Neuronal stem cell (in vitro differentiated cells): Measurements from ENCODE around the gene IL1A.
A peak's percentile ranks its signal among the peaks of the same experiment; 100 is the strongest.

Source experiments
- DNase-seq: peaks from one replicate; pipeline ENCODE4 v3.0.0-alpha.2; 2013; ENCODE audit warnings: low spot score
- H2AFZ ChIP-seq: one replicate; pipeline ENCODE4 v1.6.1; 2013; ENCODE audit warnings: mild to moderate bottlenecking, low read length, inconsistent platforms
- H2AK5ac ChIP-seq: 2 replicates; pipeline ENCODE4 v1.6.1; 2013; ENCODE audit warnings: low read depth, mild to moderate bottlenecking, inconsistent platforms, low read length, moderate library complexity, mixed read lengths
- H2BK120ac ChIP-seq: 2 replicates; pipeline ENCODE4 v1.6.1; 2013; ENCODE audit warnings: low read depth, mild to moderate bottlenecking, inconsistent platforms, low read length, moderate library complexity, mixed read lengths
- H2BK12ac ChIP-seq: one replicate; pipeline ENCODE4 v1.6.1; 2013; ENCODE audit warnings: low read length, inconsistent platforms
- H2BK15ac ChIP-seq: 2 replicates; pipeline ENCODE4 v1.6.1; 2013; ENCODE audit warnings: mild to moderate bottlenecking, low read length, inconsistent platforms, mixed read lengths
- H2BK5ac ChIP-seq: one replicate; pipeline ENCODE4 v1.6.1; 2013; ENCODE audit warnings: inconsistent platforms, mild to moderate bottlenecking, low read length, moderate library complexity
- H3K14ac ChIP-seq: one replicate; pipeline ENCODE4 v1.6.1; 2013; ENCODE audit warnings: low read length, inconsistent platforms
- H3K18ac ChIP-seq: 2 replicates; pipeline ENCODE4 v1.6.1; 2013; ENCODE audit warnings: low read length, inconsistent platforms
- H3K23ac ChIP-seq: 2 replicates; pipeline ENCODE4 v1.6.1; 2013; ENCODE audit warnings: low read depth, mild to moderate bottlenecking, mixed read lengths, low read length, inconsistent platforms; ENCODE audit not compliant: poor library complexity
- H3K27ac ChIP-seq: replicated peaks from 3 replicates; pipeline ENCODE4 v1.5.1; 2013; ENCODE audit warnings: low read length, inconsistent platforms
- H3K27me3 ChIP-seq, 3 experiments: 2 replicates each; pipeline ENCODE4 v1.6.1; 2013; ENCODE audit warnings: low read length in 3 of 3, mild to moderate bottlenecking in 2 of 3, inconsistent platforms in 1 of 3, low read depth in 1 of 3, mixed read lengths in 1 of 3, moderate library complexity in 1 of 3; ENCODE audit not compliant: control insufficient read depth in 3 of 3, insufficient read depth in 3 of 3
- H3K36me3 ChIP-seq, 2 donors: replicated peaks in 1 of 2; 2 replicates each; pipeline ENCODE4 v1.6.1; 2013; ENCODE audit warnings: low read length in 2 of 2; ENCODE audit not compliant: control insufficient read depth in 2 of 2, insufficient read depth in 2 of 2
- H3K4ac ChIP-seq: 2 replicates; pipeline ENCODE4 v1.6.1; 2013; ENCODE audit warnings: inconsistent platforms, mild to moderate bottlenecking, low read length, moderate library complexity
- H3K4me1 ChIP-seq, 2 donors: 1 replicate in 1 of 2; 2 replicates in 1 of 2; pipeline ENCODE4 v1.6.1; 2013; ENCODE audit warnings: low read length in 2 of 2, low read depth in 1 of 2; ENCODE audit not compliant: control insufficient read depth in 2 of 2, insufficient read depth in 1 of 2
- H3K4me2 ChIP-seq: one replicate; pipeline ENCODE4 v1.6.1; 2013; ENCODE audit warnings: mild to moderate bottlenecking, low read length, inconsistent platforms; ENCODE audit not compliant: insufficient read depth, poor library complexity, severe bottlenecking
- H3K4me3 ChIP-seq, 2 donors: 2 replicates each; pipeline ENCODE4 v1.5.1; 2013; ENCODE audit warnings: low read length in 2 of 2, mild to moderate bottlenecking in 2 of 2, inconsistent platforms in 1 of 2, moderate library complexity in 1 of 2
- H3K79me1 ChIP-seq: one replicate; pipeline ENCODE4 v1.6.1; 2013; ENCODE audit warnings: low read depth, mild to moderate bottlenecking, inconsistent platforms, low read length, moderate library complexity
- H3K9ac ChIP-seq: one replicate; pipeline ENCODE4 v1.6.1; 2013; ENCODE audit warnings: mild to moderate bottlenecking, low read depth, low read length, inconsistent platforms; ENCODE audit not compliant: poor library complexity
- H3K9me3 ChIP-seq, 2 donors: replicated peaks in 1 of 2; 2 replicates each; pipeline versions ENCODE3 to v1.6.1; 2013; ENCODE audit warnings: low read length in 2 of 2, mild to moderate bottlenecking in 2 of 2, inconsistent platforms in 1 of 2, low read depth in 1 of 2, mixed read lengths in 1 of 2, moderate library complexity in 1 of 2; ENCODE audit not compliant: control insufficient read depth in 2 of 2, insufficient read depth in 1 of 2
- H4K8ac ChIP-seq: one replicate; pipeline ENCODE4 v1.6.1; 2013; ENCODE audit warnings: low read depth, mild to moderate bottlenecking, inconsistent platforms, low read length, moderate library complexity
- H4K91ac ChIP-seq: one replicate; pipeline ENCODE4 v1.6.1; 2013; ENCODE audit warnings: low read length, low read depth, mild to moderate bottlenecking, inconsistent platforms; ENCODE audit not compliant: poor library complexity
- WGBS, 2 donors: extraction: QIAGEN DNeasy Blood & Tissue Kit; methylation state at CpG; one replicate each; pipeline ENCODE4 v1.1.7; 2013; ENCODE audit warnings: missing lambda C conversion rate in 2 of 2, mixed read lengths in 1 of 2; ENCODE audit not compliant: insufficient read length in 2 of 2, insufficient replicate concordance in 1 of 2; ENCODE audit errors: extremely low coverage in 2 of 2; 5-methylcytosine and 5-hydroxymethylcytosine counted together

Gene IL1A

DNA sequence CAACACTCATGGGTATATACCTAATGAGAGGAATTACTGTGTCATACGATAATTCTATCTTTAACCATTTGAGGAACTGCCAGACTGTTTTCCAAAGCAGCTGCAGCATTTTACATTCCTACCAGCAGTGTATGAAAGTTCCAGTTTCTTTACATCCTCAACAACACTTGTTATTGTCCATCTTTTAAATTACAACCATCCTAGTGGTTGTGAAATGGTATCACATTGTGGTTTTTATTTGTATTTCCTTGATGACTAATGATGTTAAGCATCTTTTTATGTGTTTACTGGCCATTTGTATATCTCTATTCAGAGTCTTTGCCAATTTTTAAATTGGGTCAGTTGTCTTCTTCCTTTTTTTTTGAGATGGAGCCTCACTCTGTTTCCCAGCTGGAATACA, 15.9 kb downstream of the IL1A start:
- no CpG with 5 or more reads among the region's 1 CpG for WGBS, 2 donors
- H2BK12ac ChIP-seq: no peak overlapping the region

DNA sequence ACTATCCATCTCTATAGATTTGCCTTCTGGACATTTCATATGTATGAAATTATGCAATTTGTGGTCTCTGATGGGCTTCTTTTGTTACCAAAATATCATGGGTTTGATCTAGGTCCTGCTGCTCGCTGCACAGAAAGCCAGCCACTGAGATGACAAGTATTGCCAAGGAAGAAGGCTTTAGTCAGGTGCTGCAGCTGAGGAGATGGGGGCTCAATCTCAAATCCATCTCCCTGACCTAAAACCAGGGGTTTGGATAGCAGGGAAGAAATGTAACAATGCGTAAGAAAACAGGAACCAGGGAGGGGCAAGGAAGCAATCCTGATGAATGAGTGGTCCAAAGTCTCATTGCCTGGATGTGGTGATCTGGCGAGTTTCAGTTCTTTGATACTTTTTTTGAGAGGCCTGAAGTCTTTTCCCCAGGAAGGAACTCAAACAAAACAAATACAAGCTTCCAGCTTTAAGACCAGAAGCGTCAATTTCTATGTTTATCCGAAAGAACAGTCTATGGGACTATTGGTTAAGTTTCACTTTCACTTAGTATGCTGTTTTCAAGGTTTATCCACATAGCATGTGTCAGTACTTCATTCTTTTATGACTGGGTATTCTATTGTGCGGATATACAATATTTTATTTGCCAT, 16.5 kb downstream of the IL1A start:
- H3K23ac ChIP-seq: no peak overlapping the region
- no peak overlapping the region for H3K27ac ChIP-seq
- no peaks in the 10 kb centered on the region for H3K9me3 ChIP-seq
- H3K79me1 ChIP-seq: peaks cover 2% of the 10 kb centered on the region
- H3K14ac ChIP-seq: no peak overlapping the region
- WGBS, 2 donors: no CpG with 5 or more reads among the region's 6 CpGs
- no peak overlapping the region for H3K4ac ChIP-seq
- H3K36me3 ChIP-seq: no peaks in the 10 kb centered on the region
- no peak for DNase-seq
- no peak overlapping the region for H3K9ac ChIP-seq
- H4K91ac ChIP-seq: no peak overlapping the region
- H2BK15ac ChIP-seq: no peak overlapping the region
- no peak overlapping the region for H3K4me2 ChIP-seq
- H3K18ac ChIP-seq: no peak overlapping the region
- no peaks in the 10 kb centered on the region for H3K27me3 ChIP-seq
- peaks cover 0 to 4% of the 10 kb centered on the region in 2 donors for H3K4me1 ChIP-seq
- H2BK12ac ChIP-seq: no peak overlapping the region
- no peak overlapping the region for H2AFZ ChIP-seq
- no peak overlapping the region for H4K8ac ChIP-seq
- H3K4me3 ChIP-seq: no peak overlapping the region
- H2AK5ac ChIP-seq: no peak overlapping the region
- H2BK120ac ChIP-seq: no peak overlapping the region
- no peak overlapping the region for H2BK5ac ChIP-seq

More for the DNA sequence above, 15.9 kb downstream of the IL1A start:
- H3K79me1 ChIP-seq: peaks cover 2% of the 10 kb centered on the region
- no peak overlapping the region for H3K4me2 ChIP-seq
- no peak overlapping the region for H2BK5ac ChIP-seq
- no peak overlapping the region for H3K18ac ChIP-seq
- H2AK5ac ChIP-seq: no peak overlapping the region
- H2BK15ac ChIP-seq: no peak overlapping the region
- no peak overlapping the region for H3K14ac ChIP-seq
- no peak overlapping the region for H4K91ac ChIP-seq
- H2AFZ ChIP-seq: no peak overlapping the region
- H3K4ac ChIP-seq: no peak overlapping the region
- H2BK120ac ChIP-seq: no peak overlapping the region
- no peak for DNase-seq
- H3K27ac ChIP-seq: no peak overlapping the region
- no peaks in the 10 kb centered on the region for H3K4me1 ChIP-seq
- no peaks in the 10 kb centered on the region for H3K9me3 ChIP-seq
- H3K23ac ChIP-seq: no peak overlapping the region
- no peak overlapping the region for H3K4me3 ChIP-seq
- H3K36me3 ChIP-seq: no peaks in the 10 kb centered on the region
- no peaks in the 10 kb centered on the region for H3K27me3 ChIP-seq
- H4K8ac ChIP-seq: no peak overlapping the region
- no peak overlapping the region for H3K9ac ChIP-seq

DNA sequence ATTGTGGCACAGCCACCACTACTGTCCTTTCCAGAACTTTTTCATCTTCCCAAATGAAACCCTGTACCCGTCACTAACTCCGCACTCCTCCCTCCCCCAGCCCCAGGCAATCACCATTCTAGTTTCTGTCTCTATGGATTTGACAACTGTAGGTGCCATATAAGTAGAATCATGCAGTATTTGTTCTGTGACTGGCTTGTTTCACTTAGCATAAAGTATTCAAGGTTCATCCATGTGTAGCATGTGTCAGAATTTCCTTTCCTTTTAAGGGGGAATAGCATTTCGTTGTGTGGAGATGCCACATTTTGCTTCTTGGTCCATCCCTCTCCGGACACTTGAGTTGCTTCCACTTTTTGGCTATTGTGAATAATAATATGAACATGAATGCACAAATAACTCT, 19.0 kb downstream of the IL1A start:
- no peak overlapping the region for H4K91ac ChIP-seq
- no peak overlapping the region for H2BK15ac ChIP-seq
- H2BK120ac ChIP-seq: no peak overlapping the region
- no peak overlapping the region for H3K4ac ChIP-seq
- H3K27ac ChIP-seq: no peak overlapping the region
- H2AK5ac ChIP-seq: no peak overlapping the region
- peaks cover 2 to 22% of the 10 kb centered on the region in 2 donors for H3K36me3 ChIP-seq
- H2AFZ ChIP-seq: peak overlapping the region; percentile 97
- no peak overlapping the region for H3K18ac ChIP-seq
- H3K14ac ChIP-seq: no peak overlapping the region
- no peak overlapping the region for H3K4me2 ChIP-seq
- no peak overlapping the region for H2BK5ac ChIP-seq
- peaks cover 0 to 5% of the 10 kb centered on the region in 2 donors for H3K4me1 ChIP-seq
- H3K9me3 ChIP-seq: no peaks in the 10 kb centered on the region
- no peak overlapping the region for H3K23ac ChIP-seq
- H3K4me3 ChIP-seq: peak overlapping the region in 1 of 2 donors; percentile 91
- no peak for DNase-seq
- WGBS, 2 donors: no CpG with 5 or more reads among the region's 4 CpGs
- no peak overlapping the region for H4K8ac ChIP-seq
- H3K27me3 ChIP-seq: no peaks in the 10 kb centered on the region
- H3K9ac ChIP-seq: no peak overlapping the region
- no peak overlapping the region for H2BK12ac ChIP-seq
- H3K79me1 ChIP-seq: peaks cover 2% of the 10 kb centered on the region

DNA sequence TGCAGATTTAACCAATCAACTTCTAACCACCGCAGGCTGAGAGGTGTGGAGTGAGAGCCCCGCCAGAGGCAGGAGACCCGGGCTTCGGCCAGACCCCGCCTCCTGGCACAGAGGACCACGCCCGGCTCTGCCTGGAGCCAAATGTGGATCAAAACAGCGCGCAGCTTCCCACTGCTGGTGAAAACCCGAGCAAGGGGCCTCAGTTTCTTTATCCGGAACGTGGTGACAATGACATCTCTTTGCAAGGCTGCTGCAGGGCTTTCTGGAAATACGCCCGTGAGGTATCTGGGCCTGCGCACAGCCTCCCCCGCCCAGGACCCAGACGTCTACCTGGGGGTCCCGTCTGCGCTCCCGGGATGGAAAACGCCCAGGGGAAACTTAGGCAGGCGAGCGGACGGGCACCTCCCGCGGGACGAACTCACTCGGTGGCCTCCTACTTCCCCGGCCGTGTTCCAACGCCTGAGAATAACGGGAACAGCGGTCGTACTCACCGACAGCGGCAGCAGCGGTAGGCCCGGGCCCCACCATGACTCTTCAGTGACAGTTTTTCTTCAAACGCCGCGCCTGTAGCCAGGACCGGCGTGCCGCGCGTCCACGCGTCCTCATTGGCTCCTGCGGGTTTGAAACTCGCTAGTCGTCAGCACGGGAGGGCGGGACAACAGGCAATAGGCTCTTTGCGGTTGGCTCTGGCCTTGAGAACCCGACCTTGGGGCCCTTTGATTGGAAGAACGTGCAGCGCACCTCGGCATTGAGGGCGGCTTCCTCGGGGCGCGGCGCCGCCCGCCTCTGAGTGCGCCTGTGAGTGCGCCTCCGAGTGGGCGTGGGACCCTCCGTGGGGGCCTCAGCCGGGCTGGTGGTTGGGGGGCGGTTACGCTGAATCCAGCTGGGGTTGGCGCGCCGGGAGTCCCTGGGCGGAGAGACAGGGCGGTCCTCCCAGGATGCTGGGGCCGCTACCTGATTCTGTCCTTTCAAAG, 19.9 kb downstream of the IL1A start, which contains the start of gene CKAP2L:
CKAP2L (minus strand) TSS at position 539 of the 974 bp plus-strand sequence; CDS start at position 528, 11 bp downstream.
- Histone ChIP-seq H4K91ac (no peak within 1 kb of the TSS), H3K4me1 (peaks cover 0 to 5% of the 10 kb centered on the region in 2 donors), H3K36me3 (peaks cover 5 to 31% of the 10 kb centered on the region in 2 donors), H3K4ac (no peak within 1 kb of the TSS), H2BK120ac (no peak within 1 kb of the TSS), H2AFZ (peak within 1 kb of the TSS; percentile 97), H3K23ac (no peak within 1 kb of the TSS), H3K79me1 (peaks cover 2% of the 10 kb centered on the region), H3K27ac (peak within 1 kb of the TSS; percentile 78), H4K8ac (no peak within 1 kb of the TSS), H3K27me3 (no peaks in the 10 kb centered on the region), H3K4me2 (peak within 1 kb of the TSS; percentile 72), H3K14ac (no peak within 1 kb of the TSS), H3K9ac (peak within 1 kb of the TSS; percentile 90), H2AK5ac (no peak within 1 kb of the TSS), H2BK12ac (no peak within 1 kb of the TSS), H2BK15ac (no peak within 1 kb of the TSS), H3K9me3 (no peaks in the 10 kb centered on the region), H3K18ac (peak within 1 kb of the TSS; percentile 69), H2BK5ac (peak within 1 kb of the TSS; percentile 58), H3K4me3 (peak within 1 kb of the TSS; percentile 91 to 98)
- peak; percentile 94 for DNase-seq
- WGBS, 2 donors: no CpG with 5 or more reads among the region's 79 CpGs
